GM21825 (cell line): Measurements from ENCODE around the gene CHAF1A.

Experiments used
- ATAC-seq: cut with Tn5 transposase; IDR thresholded peaks from one replicate; pipeline ENCODE4 v1.9.1; 2021; ENCODE audit warnings: mild to moderate bottlenecking, moderate library complexity; ENCODE audit not compliant: unreplicated experiment

CHAF1A gene

GRCh38 chr19:4376991-4377781, 25.3 kb upstream of the CHAF1A start:
- no peak for ATAC-seq

- no peak for ATAC-seq
Observed at GRCh38 chr19:4378886-4379285, 23.6 kb upstream of the CHAF1A start.

- no peak for ATAC-seq
Observed at GRCh38 chr19:4379383-4380253, 22.8 kb upstream of the CHAF1A start.

GRCh38 chr19:4380254-4380727, 22.1 kb upstream of the CHAF1A start:
- no peak for ATAC-seq

GRCh38 chr19:4385291-4386040, 17.0 kb upstream of the CHAF1A start:
- no peak for ATAC-seq

DNA sequence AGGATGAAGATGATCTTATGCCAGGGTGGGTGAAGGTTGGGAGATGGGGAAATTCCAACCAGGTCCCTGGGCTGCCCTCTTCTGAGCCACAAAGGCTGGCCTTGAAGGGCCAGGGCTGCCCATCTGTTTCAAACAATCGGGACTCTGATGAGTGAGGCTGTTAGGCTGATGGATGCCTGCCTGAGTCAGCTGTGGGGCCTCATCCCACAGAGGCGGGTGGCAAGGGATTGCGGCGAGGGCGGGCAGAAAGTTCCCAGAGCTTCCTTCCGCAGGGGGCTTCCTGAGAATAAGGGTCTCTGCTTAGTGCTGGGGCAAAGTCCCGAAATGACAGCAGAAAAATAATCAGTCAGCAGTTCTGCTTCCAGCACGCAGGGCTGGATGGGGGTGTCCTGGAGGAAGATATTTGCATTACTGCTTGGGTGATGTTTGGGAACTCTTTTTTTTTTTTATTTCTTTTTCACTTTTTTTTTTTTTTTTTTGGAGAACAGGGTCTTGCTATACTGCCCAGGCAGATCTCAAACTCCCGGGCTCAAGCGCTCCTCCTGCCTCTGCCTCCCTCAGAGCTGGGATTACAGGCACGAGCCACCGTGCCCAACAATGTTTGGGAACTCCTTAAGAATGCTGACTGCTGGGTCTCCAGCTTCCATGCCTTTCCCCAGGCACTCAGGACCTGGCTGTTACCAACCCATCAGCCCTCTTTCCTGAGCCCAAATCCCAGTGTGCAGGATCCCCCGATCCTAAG, 16.2 kb upstream of the CHAF1A start:
- no peak for ATAC-seq

GRCh38 chr19:4388337-4389063, 13.9 kb upstream of the CHAF1A start:
- ATAC-seq: no peak

DNA sequence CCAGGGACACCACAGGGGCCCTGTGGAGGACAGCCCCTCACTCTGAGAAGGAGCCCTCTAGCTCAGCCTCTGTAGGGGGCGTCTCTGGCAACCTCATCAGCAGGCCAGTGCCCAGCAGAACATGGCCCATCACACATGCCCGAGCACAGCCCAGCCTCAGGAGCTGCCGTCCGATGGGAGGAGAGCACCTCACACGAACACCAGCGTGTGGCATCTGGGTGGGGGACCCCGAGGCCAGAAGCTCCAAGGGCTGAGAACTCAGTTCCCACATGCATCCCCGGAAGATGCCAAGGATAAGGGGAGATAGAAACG, 13.4 kb upstream of the CHAF1A start:
- ATAC-seq: no peak

- no peak for ATAC-seq
Observed at GRCh38 chr19:4389511-4390016, 12.9 kb upstream of the CHAF1A start.

GRCh38 chr19:4390017-4390566, 12.3 kb upstream of the CHAF1A start:
- ATAC-seq: no peak

GRCh38 chr19:4390567-4391305, 11.7 kb upstream of the CHAF1A start:
- ATAC-seq: no peak

- ATAC-seq: no peak
Observed at GRCh38 chr19:4391306-4391693, 11.1 kb upstream of the CHAF1A start.

DNA sequence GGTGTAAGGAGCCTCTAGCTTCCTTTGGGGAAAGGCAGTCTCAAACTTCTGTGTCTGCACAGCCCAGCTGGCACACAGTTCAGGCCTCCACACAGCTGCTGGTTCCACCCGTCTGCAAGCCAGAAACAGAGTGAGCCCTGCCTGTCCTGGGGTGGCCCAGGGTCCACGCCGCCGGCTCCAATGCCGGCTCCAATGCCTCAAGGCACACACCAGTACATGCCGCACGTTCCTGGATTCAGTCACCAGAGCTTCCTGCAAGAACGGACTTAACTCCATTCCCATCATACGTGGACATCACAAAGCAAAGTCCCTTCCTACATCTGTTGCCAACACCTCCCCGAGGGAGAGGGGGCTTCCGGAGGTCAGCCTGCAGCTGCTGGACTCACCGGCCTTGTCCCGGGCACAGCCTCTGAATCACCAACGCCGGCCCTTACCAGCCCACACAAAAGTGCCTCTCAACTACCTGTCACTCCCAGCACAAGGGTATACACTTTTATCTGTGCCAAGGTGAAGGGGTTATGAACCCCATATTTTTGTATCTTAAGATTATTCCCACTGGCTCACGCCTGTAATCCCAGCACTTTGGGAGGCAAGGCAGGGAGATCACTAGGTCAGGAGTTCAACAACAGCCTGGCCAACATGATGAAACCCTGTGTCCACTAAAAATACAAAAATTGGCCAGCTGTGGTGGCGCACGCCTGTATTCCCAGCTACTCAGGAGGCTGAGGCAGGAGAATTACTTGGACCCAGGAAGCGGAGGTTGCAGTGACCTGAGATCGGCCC, 10.5 kb upstream of the CHAF1A start:
- no peak for ATAC-seq

DNA sequence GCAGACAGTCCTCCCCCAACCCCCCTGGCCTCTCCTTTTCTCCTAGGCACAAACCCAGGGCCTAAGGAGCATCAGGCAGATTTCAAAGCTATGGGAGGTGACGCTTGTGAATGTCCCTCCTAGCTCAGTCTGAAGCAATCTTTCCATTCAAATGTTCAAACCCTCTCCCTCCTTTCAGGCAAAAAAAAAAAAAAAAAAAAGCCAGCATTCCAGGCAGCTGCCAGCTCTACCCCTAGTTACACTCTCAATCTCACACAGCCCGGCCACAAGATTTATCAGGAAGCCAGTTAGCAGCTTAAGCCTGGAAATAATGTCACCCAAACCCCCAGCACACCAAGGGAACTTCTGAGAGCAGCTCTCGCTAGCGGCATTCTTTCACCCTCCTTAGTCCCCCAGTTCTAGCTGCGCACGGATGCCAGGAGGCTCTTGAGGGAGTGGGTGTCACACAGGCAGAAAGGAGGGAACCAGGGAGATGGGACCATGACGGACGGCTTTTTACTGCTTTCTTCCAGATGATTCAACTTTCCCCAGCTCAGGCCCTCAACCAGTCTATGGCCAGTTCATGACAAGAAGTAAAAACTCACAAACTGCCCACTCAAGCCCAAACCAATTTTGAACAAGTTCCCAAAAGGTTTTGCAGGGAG, 8.4 kb upstream of the CHAF1A start:
- ATAC-seq: no peak

- ATAC-seq: no peak
Observed at GRCh38 chr19:4396949-4397783, 5.3 kb upstream of the CHAF1A start.

- no peak for ATAC-seq
Observed at GRCh38 chr19:4399812-4400134, 2.7 kb upstream of the CHAF1A start.
